GM10248 (cell line): ENCODE data around the gene FOSL2.

ENCODE experiments used
- CTCF ChIA-PET: fragments of 300-600 bp; sonication (Branson Sonifier 250); formaldehyde crosslinking; extraction: SDS; loops from one replicate; lab custom pipeline; 2021; ENCODE audit warnings: antibody characterized with exemption; lab: Yijun Ruan, JAX
- POLR2A ChIA-PET: fragments of 350-650 bp; sonication (Branson Sonifier 250); formaldehyde crosslinking; extraction: SDS; loops from one replicate; lab custom pipeline; 2020; ENCODE audit warnings: antibody characterized with exemption; lab: Yijun Ruan, JAX
- DNase-seq: peaks from one replicate; pipeline ENCODE4 v3.0.0; 2012; ENCODE audit errors: extremely low spot score
- CTCF ChIP-seq: IDR thresholded peaks from 2 replicates; pipeline ENCODE4 v1.5.1; 2012; ENCODE audit warnings: mild to moderate bottlenecking, low read depth; ENCODE audit errors: extremely low read depth, missing control alignments, control extremely low read depth

FOSL2 gene

GRCh38 chr2:28390746-28391563 is 1.7 kb upstream of the FOSL2 start:
- POLR2A ChIA-PET: no interaction called here
- TF ChIP-seq CTCF: no peak
- CTCF ChIA-PET: interaction anchor here (1.9 kb wide), 1 partner anchor 637 kb away, joined by 5 read pairs; no protein-coding TSS in a partner anchor
- DNase-seq: peak; percentile 29

GRCh38 chr2:28391564-28392296 is 928 bp upstream of the FOSL2 start:
- DNase-seq: peak; percentile 52
- ChIA-PET CTCF (interaction anchor here (1.9 kb wide), 1 partner anchor 637 kb away, joined by 5 read pairs; no protein-coding TSS in a partner anchor), POLR2A (interaction anchor here (1.0 to 1.3 kb wide), 2 partner anchors 35 to 59 kb away, joined by 3 to 4 read pairs; no protein-coding TSS in a partner anchor)
- TF ChIP-seq CTCF: peak; percentile 20

GRCh38 chr2:28393114-28393836 is 617 bp downstream of the FOSL2 start:
- POLR2A ChIA-PET: interaction anchor here (0.6 to 1.3 kb wide), 3 partner anchors 37 to 926 kb away, joined by 3 to 4 read pairs (median 3); no protein-coding TSS in a partner anchor
- CTCF ChIA-PET: interaction anchor here (0.8 to 1.3 kb wide), 3 partner anchors 639 to 671 kb away, joined by 3 to 4 read pairs (median 3); no protein-coding TSS in a partner anchor
- peak; percentile 63 for DNase-seq
- no peak for TF ChIP-seq CTCF

GRCh38 chr2:28394331-28394877 is 1.7 kb downstream of the FOSL2 start:
- POLR2A ChIA-PET: no interaction called here
- TF ChIP-seq CTCF: no peak
- CTCF ChIA-PET: no interaction called here
- DNase-seq: no peak

GRCh38 chr2:28394997-28395333 is 2.3 kb downstream of the FOSL2 start:
- CTCF ChIA-PET: no interaction called here
- POLR2A ChIA-PET: no interaction called here
- no peak for DNase-seq
- TF ChIP-seq CTCF: no peak
